Measurements from ENCODE around the gene LAMC3.

DNA sequence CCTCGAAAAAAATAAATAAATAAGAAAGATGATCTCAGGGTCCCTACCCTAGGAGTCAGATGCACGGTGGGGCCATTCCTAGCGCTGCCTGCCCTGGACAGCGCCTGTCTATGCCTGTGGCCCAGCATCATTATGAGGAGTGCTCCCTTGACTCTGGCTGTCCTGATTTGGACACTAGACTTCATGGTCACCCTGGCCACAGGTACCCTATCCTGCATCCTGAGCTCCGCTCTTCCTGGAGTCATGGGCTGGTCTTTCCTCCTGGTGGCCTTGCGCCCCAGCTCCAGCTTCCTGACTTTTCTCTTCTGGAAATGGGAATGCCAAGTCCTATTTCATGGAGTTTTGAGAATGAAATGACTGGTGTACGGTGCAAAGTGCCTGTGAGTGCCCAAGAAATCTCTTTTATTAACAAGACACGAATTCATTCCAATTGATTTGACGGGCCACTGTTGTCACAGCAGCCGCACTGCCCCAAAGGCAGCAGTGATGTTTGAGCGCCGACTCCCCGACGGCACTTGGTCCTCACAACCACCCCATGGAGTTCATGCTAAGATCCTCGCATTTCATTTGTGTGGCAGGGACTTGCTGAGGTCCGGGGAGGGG lies 86.8 kb downstream of the LAMC3 start:
- TF ChIP-seq, protein P1, sequence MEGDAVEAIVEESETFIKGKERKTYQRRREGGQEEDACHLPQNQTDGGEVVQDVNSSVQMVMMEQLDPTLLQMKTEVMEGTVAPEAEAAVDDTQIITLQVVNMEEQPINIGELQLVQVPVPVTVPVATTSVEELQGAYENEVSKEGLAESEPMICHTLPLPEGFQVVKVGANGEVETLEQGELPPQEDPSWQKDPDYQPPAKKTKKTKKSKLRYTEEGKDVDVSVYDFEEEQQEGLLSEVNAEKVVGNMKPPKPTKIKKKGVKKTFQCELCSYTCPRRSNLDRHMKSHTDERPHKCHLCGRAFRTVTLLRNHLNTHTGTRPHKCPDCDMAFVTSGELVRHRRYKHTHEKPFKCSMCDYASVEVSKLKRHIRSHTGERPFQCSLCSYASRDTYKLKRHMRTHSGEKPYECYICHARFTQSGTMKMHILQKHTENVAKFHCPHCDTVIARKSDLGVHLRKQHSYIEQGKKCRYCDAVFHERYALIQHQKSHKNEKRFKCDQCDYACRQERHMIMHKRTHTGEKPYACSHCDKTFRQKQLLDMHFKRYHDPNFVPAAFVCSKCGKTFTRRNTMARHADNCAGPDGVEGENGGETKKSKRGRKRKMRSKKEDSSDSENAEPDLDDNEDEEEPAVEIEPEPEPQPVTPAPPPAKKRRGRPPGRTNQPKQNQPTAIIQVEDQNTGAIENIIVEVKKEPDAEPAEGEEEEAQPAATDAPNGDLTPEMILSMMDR (IDR thresholded peaks at IDR 0.05) = no peak
- TF ChIP-seq POLR2A (IDR thresholded peaks at IDR 0.05) (peak in 1 of 2 donors; percentile 2), POLR2AphosphoS5 (IDR thresholded peaks at IDR 0.05) (no peak), EP300 (IDR thresholded peaks at IDR 0.05) (no peak)
